Loucy (cell line): Measurements from ENCODE around the gene ABLIM2.

Experiments used
- H2AFZ ChIP-seq: fragments of 200-600 bp; sonication (generic); 2 replicates; pipeline ENCODE4 v1.6.0; 2016; ENCODE audit warnings: antibody characterized with exemption, mild to moderate bottlenecking, low read length, moderate library complexity
- H3F3A ChIP-seq: fragments of 200-600 bp; 2 replicates; pipeline ENCODE4 v1.6.0; 2016; ENCODE audit warnings: antibody characterized with exemption, low read depth, mild to moderate bottlenecking
- H3K27me3 ChIP-seq: fragments of 200-600 bp; sonication (generic); 2 replicates; pipeline ENCODE4 v1.6.1; 2014; ENCODE audit warnings: low read length, mild to moderate bottlenecking; ENCODE audit not compliant: insufficient read depth, poor library complexity, severe bottlenecking
- H3K36me3 ChIP-seq: fragments of 200-600 bp; sonication (generic); 2 replicates; pipeline ENCODE4 v1.6.1; 2016; ENCODE audit warnings: low read length; ENCODE audit not compliant: insufficient read depth
- H3K4me1 ChIP-seq: fragments of 200-600 bp; sonication (generic); 2 replicates; pipeline ENCODE4 v1.5.1; 2014; ENCODE audit warnings: low read length, mild to moderate bottlenecking; ENCODE audit not compliant: insufficient read depth, poor library complexity, severe bottlenecking
- H3K4me2 ChIP-seq: fragments of 200-600 bp; sonication (generic); 2 replicates; pipeline ENCODE4 v1.6.0; 2014; ENCODE audit warnings: antibody characterized with exemption, low read length, low read depth, mild to moderate bottlenecking; ENCODE audit not compliant: poor library complexity, severe bottlenecking
- H3K4me3 ChIP-seq: fragments of 200-600 bp; sonication (generic); 2 replicates; pipeline ENCODE4 v1.5.1; 2014; ENCODE audit warnings: low read length, mild to moderate bottlenecking, mixed read lengths; ENCODE audit not compliant: poor library complexity, severe bottlenecking
- H3K79me2 ChIP-seq: fragments of 200-600 bp; sonication (generic); 2 replicates; pipeline ENCODE4 v1.6.1; 2014; ENCODE audit warnings: low read length; ENCODE audit not compliant: insufficient read depth
- H3K9ac ChIP-seq: fragments of 200-600 bp; sonication (generic); 2 replicates; pipeline ENCODE4 v1.6.0; 2014; ENCODE audit warnings: mild to moderate bottlenecking, low read depth, low read length, moderate library complexity; ENCODE audit not compliant: poor library complexity, severe bottlenecking
- H3K9me2 ChIP-seq: fragments of 200-600 bp; sonication (generic); replicated peaks from 2 replicates; pipeline ENCODE4 v1.6.1; 2016; ENCODE audit warnings: low read depth, low read length, mixed read lengths
- H3K9me3 ChIP-seq: fragments of 200-600 bp; sonication (generic); 2 replicates; pipeline ENCODE4 v1.6.1; 2014; ENCODE audit warnings: mild to moderate bottlenecking, antibody characterized with exemption, low read length, low read depth; ENCODE audit not compliant: insufficient read depth
- H4K20me1 ChIP-seq: fragments of 200-600 bp; sonication (generic); 2 replicates; pipeline ENCODE4 v1.6.0; 2014; ENCODE audit warnings: antibody characterized with exemption, low read length, mild to moderate bottlenecking; ENCODE audit not compliant: insufficient read depth, poor library complexity, severe bottlenecking
- CTCF ChIP-seq: fragments of 200-600 bp; sonication (generic); conservative IDR thresholded peaks from 2 replicates; pipeline ENCODE4 v1.5.1; 2014; ENCODE audit warnings: mild to moderate bottlenecking, antibody characterized with exemption, low read length
- EZH2phosphoT487 ChIP-seq: fragments of 200-600 bp; IDR thresholded peaks from 2 replicates; pipeline ENCODE4 v1.6.1; 2018; ENCODE audit warnings: antibody characterized with exemption, mild to moderate bottlenecking, moderate library complexity, borderline replicate concordance

The ABLIM2 gene

GRCh38 chr4:7929118-7929951 is 229.3 kb downstream of the ABLIM2 start:
- H3K79me2 ChIP-seq, result no peaks in the 10 kb centered on the region
- H3K36me3 ChIP-seq, result no peaks in the 10 kb centered on the region
- H3K4me3 ChIP-seq, result no peak overlapping the region
- no peaks in the 10 kb centered on the region; the same call in 1 of the 2 replicates for H3K9me3 ChIP-seq
- H3K4me2 ChIP-seq, result no peak overlapping the region
- H3K4me1 ChIP-seq, result no peaks in the 10 kb centered on the region
- H2AFZ ChIP-seq, result no peak overlapping the region
- no peaks in the 10 kb centered on the region for H3K9me2 ChIP-seq
- TF ChIP-seq CTCF, result no peak
- TF ChIP-seq EZH2phosphoT487, result no peak
- H4K20me1 ChIP-seq, result no peaks in the 10 kb centered on the region
- no peaks in the 10 kb centered on the region for H3F3A ChIP-seq
- no peaks in the 10 kb centered on the region for H3K27me3 ChIP-seq
- H3K9ac ChIP-seq, result no peak overlapping the region

- Histone ChIP-seq H3K27me3 (no peaks in the 10 kb centered on the region), H3K36me3 (no peaks in the 10 kb centered on the region), H3K4me2 (no peak overlapping the region), H3K9me3 (no peaks in the 10 kb centered on the region; the same call in 1 of the 2 replicates), H3F3A (no peaks in the 10 kb centered on the region), H3K9ac (no peak overlapping the region), H2AFZ (no peak overlapping the region), H3K4me1 (no peaks in the 10 kb centered on the region), H3K9me2 (no peaks in the 10 kb centered on the region), H3K79me2 (no peaks in the 10 kb centered on the region), H4K20me1 (no peaks in the 10 kb centered on the region), H3K4me3 (no peak overlapping the region)
- TF ChIP-seq CTCF, result no peak
- TF ChIP-seq EZH2phosphoT487, result no peak
Measured at GRCh38 chr4:7928711-7929110, 229.9 kb downstream of the ABLIM2 start.

- Histone ChIP-seq H3K9ac (no peak overlapping the region), H2AFZ (no peak overlapping the region), H3K27me3 (no peaks in the 10 kb centered on the region), H3K36me3 (no peaks in the 10 kb centered on the region), H3K4me3 (no peak overlapping the region), H3K79me2 (no peaks in the 10 kb centered on the region), H3K9me3 (no peaks in the 10 kb centered on the region; the same call in 1 of the 2 replicates), H3K4me2 (no peak overlapping the region), H3K9me2 (no peaks in the 10 kb centered on the region), H3F3A (no peaks in the 10 kb centered on the region), H3K4me1 (no peaks in the 10 kb centered on the region), H4K20me1 (no peaks in the 10 kb centered on the region)
- TF ChIP-seq CTCF (no peak), EZH2phosphoT487 (no peak)
Measured at GRCh38 chr4:7926822-7927221, 231.8 kb downstream of the ABLIM2 start.
